GM12872 (cell line): ENCODE results near the gene IFNA21.
"Not testable (repeated sequence)": the region's sequence is repeated elsewhere in the genome, so short reads cannot be mapped to it uniquely, and the experiment has no call there.

Experiments
- TF ChIP-seq, protein P1 (sequence below): IDR thresholded peaks from 3 replicates; pipeline ENCODE4 v1.5.1; 2011; ENCODE audit warnings: low read depth, mild to moderate bottlenecking, low read length, moderate library complexity; ENCODE audit not compliant: insufficient read depth

IFNA21 gene

DNA sequence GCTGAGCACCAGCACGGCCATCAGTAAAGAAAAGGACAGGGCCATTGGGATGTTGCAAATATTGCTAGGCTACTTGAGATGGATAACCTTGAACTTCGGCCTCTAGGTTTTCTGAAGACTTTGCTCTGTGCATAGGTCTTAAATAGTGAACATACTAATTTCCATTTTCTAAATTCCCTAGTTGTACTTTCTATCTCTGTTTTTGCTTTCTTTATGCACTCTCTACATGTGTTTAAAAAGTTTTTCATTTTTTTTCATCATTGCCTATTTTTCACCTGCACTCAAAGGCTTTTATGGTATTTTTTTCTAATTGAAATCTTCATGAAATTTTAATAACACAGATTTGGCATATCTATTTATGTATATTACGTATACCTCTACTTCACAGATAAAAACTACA is 21.0 kb upstream of the IFNA21 start, which contains the start of gene IFNA4:
Gene IFNA4 (minus strand): TSS at position 101 of the 400 bp plus-strand sequence. CDS start 56 bp downstream, at position 45.
- TF ChIP-seq, protein P1, sequence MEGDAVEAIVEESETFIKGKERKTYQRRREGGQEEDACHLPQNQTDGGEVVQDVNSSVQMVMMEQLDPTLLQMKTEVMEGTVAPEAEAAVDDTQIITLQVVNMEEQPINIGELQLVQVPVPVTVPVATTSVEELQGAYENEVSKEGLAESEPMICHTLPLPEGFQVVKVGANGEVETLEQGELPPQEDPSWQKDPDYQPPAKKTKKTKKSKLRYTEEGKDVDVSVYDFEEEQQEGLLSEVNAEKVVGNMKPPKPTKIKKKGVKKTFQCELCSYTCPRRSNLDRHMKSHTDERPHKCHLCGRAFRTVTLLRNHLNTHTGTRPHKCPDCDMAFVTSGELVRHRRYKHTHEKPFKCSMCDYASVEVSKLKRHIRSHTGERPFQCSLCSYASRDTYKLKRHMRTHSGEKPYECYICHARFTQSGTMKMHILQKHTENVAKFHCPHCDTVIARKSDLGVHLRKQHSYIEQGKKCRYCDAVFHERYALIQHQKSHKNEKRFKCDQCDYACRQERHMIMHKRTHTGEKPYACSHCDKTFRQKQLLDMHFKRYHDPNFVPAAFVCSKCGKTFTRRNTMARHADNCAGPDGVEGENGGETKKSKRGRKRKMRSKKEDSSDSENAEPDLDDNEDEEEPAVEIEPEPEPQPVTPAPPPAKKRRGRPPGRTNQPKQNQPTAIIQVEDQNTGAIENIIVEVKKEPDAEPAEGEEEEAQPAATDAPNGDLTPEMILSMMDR = not testable (repeated sequence)

DNA sequence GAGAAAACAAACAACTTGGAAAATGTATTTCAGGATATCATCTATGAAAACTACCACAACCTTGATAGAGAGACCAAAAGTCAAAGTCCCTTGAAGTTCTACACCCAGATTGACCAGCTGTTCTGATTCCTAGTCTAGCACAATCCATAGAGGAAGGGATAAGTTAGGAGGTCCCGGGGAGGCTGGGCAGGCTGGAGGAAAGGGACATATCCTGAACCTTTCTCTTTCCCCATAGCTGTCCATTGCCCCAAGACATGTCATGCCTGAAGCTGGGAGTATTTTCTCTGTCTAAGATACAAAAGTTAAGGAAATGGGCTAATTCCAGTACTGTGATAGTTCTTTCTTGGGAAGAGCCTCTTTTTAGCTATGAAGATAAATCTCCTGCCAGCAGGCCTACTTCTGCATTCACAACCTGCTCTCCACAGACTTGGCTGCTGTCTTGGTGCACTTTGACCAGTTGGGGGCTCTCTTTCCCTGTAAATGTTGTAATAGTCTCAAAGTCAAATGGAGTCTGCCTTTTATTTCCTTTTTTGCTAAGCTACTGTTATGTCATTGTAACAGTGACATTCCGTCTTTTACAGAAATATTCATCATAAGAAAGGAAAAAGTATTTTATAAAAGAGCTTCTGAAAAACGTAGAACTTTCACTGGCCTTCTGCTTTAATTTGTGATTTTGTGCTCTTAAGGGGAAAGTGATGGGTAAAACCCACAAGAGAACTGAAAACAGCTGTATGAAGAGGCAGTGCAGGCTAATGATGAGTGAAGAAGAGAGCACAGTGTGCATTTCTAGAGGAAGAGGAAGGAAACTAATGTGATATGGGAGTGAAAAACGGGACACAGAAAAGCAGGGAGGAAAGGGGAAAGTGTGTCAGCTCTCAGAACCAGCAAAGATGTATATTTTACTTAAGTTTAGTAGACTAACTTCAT is 16.6 kb upstream of the IFNA21 start:
- TF ChIP-seq, protein P1 = peak; percentile 70

- TF ChIP-seq, protein P1 = no peak
These were observed 8.2 kb upstream of the IFNA21 start for GRCh38 chr9:21174671-21175070.

DNA sequence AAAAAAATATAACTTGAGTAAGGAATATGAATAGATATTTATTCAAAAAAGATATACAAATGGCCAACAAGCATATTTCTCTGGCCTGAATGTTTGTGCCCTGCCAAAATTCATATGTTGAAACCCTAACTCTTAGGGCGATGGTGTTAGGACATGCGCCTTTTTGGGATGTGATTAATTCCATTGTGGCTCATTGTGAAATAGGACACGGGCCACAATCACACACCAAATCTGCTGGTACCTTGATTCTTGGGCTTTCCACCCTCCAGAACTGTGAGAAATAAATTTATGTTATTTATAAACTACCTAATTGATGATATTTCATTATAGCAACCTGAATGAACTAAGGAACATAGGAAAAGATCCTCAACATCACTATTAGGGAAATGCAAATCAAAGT is 5.7 kb upstream of the IFNA21 start:
- TF ChIP-seq, protein P1 = no peak

- TF ChIP-seq, protein P1 = no peak
These were observed 4.9 kb upstream of the IFNA21 start for GRCh38 chr9:21171351-21171750.

- TF ChIP-seq, protein P1 = no peak
These were observed 944 bp downstream of the IFNA21 start for GRCh38 chr9:21165516-21165915.

GRCh38 chr9:21160178-21160577 is 6.3 kb downstream of the IFNA21 start:
- TF ChIP-seq, protein P1 = no peak
